Colonic mucosa (tissue), 4 donors: ENCODE results near the gene NDUFB7. TPM values are rescaled to one million over a fixed set of nuclear protein-coding genes. Genes with fewer than 3 reads are reported as not detected.
"Not testable (repeated sequence)": the region's sequence is repeated elsewhere in the genome, so short reads cannot be mapped to it uniquely, and the experiment has no call there.

Source experiments
- DNase-seq: peaks from one replicate; pipeline ENCODE4 v3.0.0-alpha.2; 2020
- H3K27ac ChIP-seq: fragments of 200-600 bp; one replicate; pipeline ENCODE4 v1.8.0; 2021
- H3K27me3 ChIP-seq: fragments of 200-600 bp; one replicate; pipeline ENCODE4 v1.8.0; 2021
- H3K36me3 ChIP-seq: fragments of 200-600 bp; one replicate; pipeline ENCODE4 v1.8.0; 2021
- H3K4me1 ChIP-seq: fragments of 200-600 bp; one replicate; pipeline ENCODE4 v1.8.0; 2021; ENCODE audit warnings: mild to moderate bottlenecking
- H3K4me3 ChIP-seq: fragments of 200-600 bp; one replicate; pipeline ENCODE4 v1.8.0; 2021
- H3K9ac ChIP-seq, 2 donors: one replicate each; pipeline ENCODE4 v1.7.0; 2013; ENCODE audit warnings: control low read depth in 2 of 2, low read depth in 2 of 2, low read length in 2 of 2
- H3K9me3 ChIP-seq: fragments of 200-600 bp; one replicate; pipeline ENCODE4 v1.8.0; 2021
- intact Hi-C: fragments of 100-400 bp; cut with DNase I; formaldehyde crosslinking; loops from one replicate; pipeline ENCODE4 v1.14.1; 2022
- total RNA-seq, 2 donors: library from RNA; stranded (reverse); fragmentation: NEBNext Ultra II Directional in 1 of 2; extraction: Animal tissue kit (Norgen Biotek cat#: 25700) in 1 of 2; gene quantifications; one replicate each; pipeline ENCODE4 v1.2.1, GENCODE V29; 2021
- TF ChIP-seq, protein P1 (sequence below): fragments of 200-600 bp; IDR thresholded peaks from one replicate; pipeline ENCODE4 v1.8.0; 2022; ENCODE audit warnings: antibody characterized with exemption, mild to moderate bottlenecking
- donor health status: healthy.
- donor health status: DM: no; HTN: no; CAD: no.
- donor health status: DM: no; HTN: no; CAD: no.

NDUFB7 gene
- total RNA-seq, 2 donors from 2014 or later = 216 to 302 TPM

DNA sequence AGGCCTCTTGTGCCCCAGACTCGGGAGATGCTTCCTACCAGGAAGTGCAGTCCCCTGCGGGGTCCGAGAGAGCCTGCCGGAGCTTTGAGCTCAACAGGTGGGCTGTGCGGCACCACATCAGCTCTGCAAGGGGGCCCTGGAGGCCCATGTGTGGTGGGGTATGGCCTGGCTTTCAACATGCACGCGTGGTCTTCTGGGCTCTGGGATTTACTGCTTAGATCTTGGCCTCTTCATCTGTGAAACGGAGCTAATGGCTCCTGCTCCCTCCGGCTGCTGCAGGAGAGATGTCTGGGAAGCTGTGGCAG is 18.0 kb downstream of the NDUFB7 start:
- no peak overlapping the region for H3K9ac ChIP-seq
- TF ChIP-seq, protein P1, sequence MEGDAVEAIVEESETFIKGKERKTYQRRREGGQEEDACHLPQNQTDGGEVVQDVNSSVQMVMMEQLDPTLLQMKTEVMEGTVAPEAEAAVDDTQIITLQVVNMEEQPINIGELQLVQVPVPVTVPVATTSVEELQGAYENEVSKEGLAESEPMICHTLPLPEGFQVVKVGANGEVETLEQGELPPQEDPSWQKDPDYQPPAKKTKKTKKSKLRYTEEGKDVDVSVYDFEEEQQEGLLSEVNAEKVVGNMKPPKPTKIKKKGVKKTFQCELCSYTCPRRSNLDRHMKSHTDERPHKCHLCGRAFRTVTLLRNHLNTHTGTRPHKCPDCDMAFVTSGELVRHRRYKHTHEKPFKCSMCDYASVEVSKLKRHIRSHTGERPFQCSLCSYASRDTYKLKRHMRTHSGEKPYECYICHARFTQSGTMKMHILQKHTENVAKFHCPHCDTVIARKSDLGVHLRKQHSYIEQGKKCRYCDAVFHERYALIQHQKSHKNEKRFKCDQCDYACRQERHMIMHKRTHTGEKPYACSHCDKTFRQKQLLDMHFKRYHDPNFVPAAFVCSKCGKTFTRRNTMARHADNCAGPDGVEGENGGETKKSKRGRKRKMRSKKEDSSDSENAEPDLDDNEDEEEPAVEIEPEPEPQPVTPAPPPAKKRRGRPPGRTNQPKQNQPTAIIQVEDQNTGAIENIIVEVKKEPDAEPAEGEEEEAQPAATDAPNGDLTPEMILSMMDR = no peak
- H3K27ac ChIP-seq = no peak overlapping the region
- no peak overlapping the region for H3K4me3 ChIP-seq
- no peaks in the 10 kb centered on the region for H3K27me3 ChIP-seq
- intact Hi-C loops = no loop called here
- no peaks in the 10 kb centered on the region for H3K36me3 ChIP-seq
- no peaks in the 10 kb centered on the region for H3K9me3 ChIP-seq
- no peak for DNase-seq
- H3K4me1 ChIP-seq = peaks cover 14% of the 10 kb centered on the region

DNA sequence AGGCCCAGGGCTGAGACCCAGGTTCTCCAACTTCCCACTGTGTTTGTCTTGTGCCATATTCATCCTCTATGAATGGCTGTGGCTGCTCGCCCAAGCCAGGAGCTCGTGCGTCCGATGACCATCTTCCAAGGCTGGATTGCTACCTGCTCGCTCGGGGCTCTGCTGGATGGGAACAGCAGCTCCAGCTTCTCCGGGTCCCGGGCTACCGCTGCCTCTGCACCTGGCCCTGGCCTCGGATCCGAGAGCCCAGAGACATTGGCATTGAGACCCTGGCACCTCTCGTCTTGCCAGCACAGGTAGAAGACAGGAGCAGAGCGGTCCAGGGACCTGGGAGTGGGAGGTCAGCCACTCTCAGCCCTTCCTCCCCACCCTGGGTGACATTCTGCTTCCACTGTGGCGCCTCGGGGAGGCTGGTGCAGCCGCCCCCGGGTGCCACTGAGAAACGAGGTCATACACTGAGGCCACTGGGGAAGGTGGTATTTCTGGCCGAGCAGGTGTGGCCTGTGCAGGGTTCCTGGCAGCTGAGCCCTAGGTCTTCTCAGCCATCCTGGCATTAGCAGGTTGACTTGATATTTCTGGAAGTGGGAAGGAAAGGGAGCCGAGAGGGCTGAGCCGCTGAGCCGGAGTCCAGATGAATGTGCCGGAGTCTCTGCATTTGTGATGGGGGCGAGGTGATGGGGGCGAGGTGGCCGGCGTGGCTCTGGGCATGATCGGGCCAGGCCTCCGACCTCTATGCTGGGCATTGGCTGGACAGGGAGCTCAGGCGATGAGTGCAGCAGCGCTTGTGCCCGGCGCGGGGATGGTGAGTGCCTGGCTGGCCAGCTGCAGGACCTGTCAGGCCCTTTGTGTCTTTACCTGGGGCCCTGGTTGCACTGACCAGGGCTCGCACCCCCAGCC is 18.6 kb downstream of the NDUFB7 start:
- no peak overlapping the region for H3K27ac ChIP-seq
- intact Hi-C loops = no loop called here
- no peak for DNase-seq
- H3K36me3 ChIP-seq = no peaks in the 10 kb centered on the region
- H3K4me1 ChIP-seq = peaks cover 14% of the 10 kb centered on the region
- no peak overlapping the region for H3K9ac ChIP-seq
- no peak overlapping the region for H3K4me3 ChIP-seq
- no peaks in the 10 kb centered on the region for H3K27me3 ChIP-seq
- no peaks in the 10 kb centered on the region for H3K9me3 ChIP-seq
- TF ChIP-seq, protein P1 = no peak

GRCh38 chr19:14552006-14552360 is 19.9 kb downstream of the NDUFB7 start:
- H3K27me3 ChIP-seq, intact Hi-C loops, H3K9me3 ChIP-seq, H3K9ac ChIP-seq, H3K4me3 ChIP-seq, H3K36me3 ChIP-seq, H3K27ac ChIP-seq, DNase-seq: not testable (repeated sequence)
- H3K4me1 ChIP-seq = peaks cover 14% of the 10 kb centered on the region

- H3K36me3 ChIP-seq, H3K4me1 ChIP-seq, H3K9me3 ChIP-seq, H3K4me3 ChIP-seq, H3K27me3 ChIP-seq, intact Hi-C loops: not testable (repeated sequence)
- peak; percentile 81 for DNase-seq
- TF ChIP-seq, protein P1 = peak; percentile 41
- Histone ChIP-seq H3K9ac (peak overlapping the region in 1 of 2 donors; percentile 55), H3K27ac (peak overlapping the region; percentile 60)
Observed at GRCh38 chr19:14551134-14552005, 20.5 kb downstream of the NDUFB7 start.

- Histone ChIP-seq H3K36me3 (no peaks in the 10 kb centered on the region), H3K9ac (peak overlapping the region in 1 of 2 donors; percentile 13), H3K9me3 (no peaks in the 10 kb centered on the region), H3K27me3 (no peaks in the 10 kb centered on the region), H3K4me1 (peaks cover 9% of the 10 kb centered on the region), H3K4me3 (no peak overlapping the region), H3K27ac (peak overlapping the region; percentile 60)
- TF ChIP-seq, protein P1 = no peak
- intact Hi-C loops = no loop called here
- peak; percentile 88 for DNase-seq
Observed at GRCh38 chr19:14550201-14550754, 21.6 kb downstream of the NDUFB7 start.
